HEK293T (cell line): ENCODE data around the gene DEDD2.

ENCODE experiments used
- CTBP1 ChIP-seq: fragments of 450-650 bp; IDR thresholded peaks from 2 replicates; pipeline ENCODE4 v1.6.1; 2016; ENCODE audit warnings: borderline replicate concordance
- NFRKB ChIP-seq: fragments of 450-650 bp; IDR thresholded peaks from 2 replicates; pipeline ENCODE4 v1.6.1; 2016; ENCODE audit warnings: mild to moderate bottlenecking, moderate library complexity

- TF ChIP-seq CTBP1 (no peak), NFRKB (no peak)
These were observed 32.2 kb downstream of the DEDD2 start for GRCh38 chr19:42185277-42185676.
